Keratinocyte (primary cell): ENCODE measurements around the gene UXS1.

Experiments used
- CTCF ChIP-seq, 3 experiments: IDR thresholded peaks in 1 of 3; conservative IDR thresholded peaks in 1 of 3; optimal IDR thresholded peaks in 1 of 3; 2 replicates in 2 of 3; 3 replicates in 1 of 3; pipeline versions ENCODE3 to v1.5.1; 2011; ENCODE audit warnings: low read length in 3 of 3, mild to moderate bottlenecking in 3 of 3, moderate library complexity in 2 of 3, control low read depth in 1 of 3, inconsistent platforms in 1 of 3; ENCODE audit not compliant: insufficient read depth in 2 of 3; ENCODE audit errors: extremely low read depth in 1 of 3
- EZH2 ChIP-seq: IDR thresholded peaks from one replicate; pipeline ENCODE4 v1.6.1; 2012; ENCODE audit warnings: inconsistent platforms, mild to moderate bottlenecking, low read length, moderate library complexity

- TF ChIP-seq CTCF (optimal IDR thresholded peaks at IDR 0.05 in 1 of 3, IDR thresholded peaks at IDR 0.05 in 1 of 3, conservative IDR thresholded peaks at IDR 0.05 in 1 of 3; ENCODE audit: extremely low read depth in 1 of 3, insufficient read depth in 2 of 3, low read length in 3 of 3) (no peak), EZH2 (no peak)
These were observed 117.2 kb downstream of the UXS1 start for GRCh38 chr2:106076941-106077340.
